Retinal pigment epithelial cell (primary cell): ENCODE measurements around the gene GALNT17.

Experiments
- DNase-seq: peaks from one replicate; pipeline ENCODE4 v3.0.0-alpha.2; 2010; ENCODE audit warnings: low read depth
- H3K4me3 ChIP-seq: 2 replicates; pipeline ENCODE4 v1.5.1; 2011; ENCODE audit warnings: mild to moderate bottlenecking, low read length, control low read depth, moderate library complexity
- TF ChIP-seq, protein P1 (sequence below): conservative IDR thresholded peaks from 2 replicates; pipeline ENCODE4 v1.5.1; 2011; ENCODE audit warnings: low read depth, low read length, control low read depth, inconsistent platforms

Gene GALNT17

DNA sequence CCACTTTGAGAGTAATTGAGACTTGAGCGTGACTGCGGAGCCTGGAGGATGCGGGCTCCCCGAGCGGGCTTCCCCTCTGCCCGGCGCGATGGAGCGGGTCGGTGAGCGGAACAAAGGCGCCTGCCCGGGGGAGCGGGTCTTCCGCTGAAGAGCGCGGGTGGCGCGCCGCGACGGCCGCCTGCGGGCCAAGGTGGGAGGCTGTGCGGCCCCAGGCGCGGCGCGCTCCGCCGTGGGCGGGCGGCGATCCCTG lies at the start of gene GALNT17:
GALNT17 (plus strand) TSS at position 18 of the 250 bp plus-strand sequence.
- no peak for DNase-seq
- TF ChIP-seq, protein P1, sequence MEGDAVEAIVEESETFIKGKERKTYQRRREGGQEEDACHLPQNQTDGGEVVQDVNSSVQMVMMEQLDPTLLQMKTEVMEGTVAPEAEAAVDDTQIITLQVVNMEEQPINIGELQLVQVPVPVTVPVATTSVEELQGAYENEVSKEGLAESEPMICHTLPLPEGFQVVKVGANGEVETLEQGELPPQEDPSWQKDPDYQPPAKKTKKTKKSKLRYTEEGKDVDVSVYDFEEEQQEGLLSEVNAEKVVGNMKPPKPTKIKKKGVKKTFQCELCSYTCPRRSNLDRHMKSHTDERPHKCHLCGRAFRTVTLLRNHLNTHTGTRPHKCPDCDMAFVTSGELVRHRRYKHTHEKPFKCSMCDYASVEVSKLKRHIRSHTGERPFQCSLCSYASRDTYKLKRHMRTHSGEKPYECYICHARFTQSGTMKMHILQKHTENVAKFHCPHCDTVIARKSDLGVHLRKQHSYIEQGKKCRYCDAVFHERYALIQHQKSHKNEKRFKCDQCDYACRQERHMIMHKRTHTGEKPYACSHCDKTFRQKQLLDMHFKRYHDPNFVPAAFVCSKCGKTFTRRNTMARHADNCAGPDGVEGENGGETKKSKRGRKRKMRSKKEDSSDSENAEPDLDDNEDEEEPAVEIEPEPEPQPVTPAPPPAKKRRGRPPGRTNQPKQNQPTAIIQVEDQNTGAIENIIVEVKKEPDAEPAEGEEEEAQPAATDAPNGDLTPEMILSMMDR: no peak
- peak within 1 kb of the TSS; percentile 22 for H3K4me3 ChIP-seq

DNA sequence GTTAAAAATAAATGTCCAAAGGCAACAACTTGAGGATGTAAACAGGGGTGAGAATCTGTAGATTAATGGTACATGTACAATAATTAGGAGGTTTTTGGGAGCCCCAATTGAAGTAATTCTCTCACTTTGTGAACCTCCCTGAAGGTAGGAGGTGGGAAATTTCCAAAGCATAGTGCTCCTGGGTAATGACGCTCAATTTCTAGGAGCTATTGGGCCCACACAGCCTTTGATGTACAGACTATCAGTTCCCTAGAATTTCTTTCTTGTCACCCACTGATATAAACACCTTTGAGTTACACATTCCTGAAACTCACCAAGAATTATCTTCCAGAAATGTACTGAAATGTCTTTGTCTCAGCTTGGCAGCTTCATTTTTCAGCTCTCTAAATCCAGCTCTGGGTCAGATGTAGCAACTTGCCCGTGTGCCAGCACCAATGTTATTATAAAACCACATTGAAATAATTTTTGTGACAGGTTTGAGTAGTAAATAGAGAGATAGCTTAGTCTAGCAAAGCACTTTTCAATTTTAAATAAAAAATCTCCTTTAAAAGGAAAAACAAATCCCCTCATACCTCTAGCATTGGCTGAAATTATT lies 36.6 kb upstream of the GALNT17 start:
- DNase-seq: no peak
- H3K4me3 ChIP-seq: no peak overlapping the region
- TF ChIP-seq, protein P1: no peak

DNA sequence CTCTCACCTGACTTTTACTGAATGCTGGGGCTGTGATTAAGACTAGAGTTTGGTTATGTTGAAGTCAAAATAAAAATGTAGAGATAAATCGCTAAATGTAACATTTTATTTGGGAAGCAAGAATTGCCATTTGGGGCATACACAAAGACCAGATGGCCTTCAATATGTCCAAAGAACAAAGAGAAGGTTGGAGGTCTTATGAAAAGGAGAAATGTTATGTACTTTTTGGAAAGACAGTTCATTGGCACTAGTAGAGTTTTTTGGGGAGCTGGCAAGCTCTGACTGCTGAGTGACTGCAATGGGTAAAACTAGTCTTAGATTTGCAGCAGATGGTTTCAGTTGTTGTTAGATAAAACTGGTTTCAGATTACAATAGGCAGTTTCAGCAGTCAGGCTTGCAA lies 35.6 kb upstream of the GALNT17 start:
- no peak for DNase-seq
- H3K4me3 ChIP-seq: no peak overlapping the region
- TF ChIP-seq, protein P1: no peak

DNA sequence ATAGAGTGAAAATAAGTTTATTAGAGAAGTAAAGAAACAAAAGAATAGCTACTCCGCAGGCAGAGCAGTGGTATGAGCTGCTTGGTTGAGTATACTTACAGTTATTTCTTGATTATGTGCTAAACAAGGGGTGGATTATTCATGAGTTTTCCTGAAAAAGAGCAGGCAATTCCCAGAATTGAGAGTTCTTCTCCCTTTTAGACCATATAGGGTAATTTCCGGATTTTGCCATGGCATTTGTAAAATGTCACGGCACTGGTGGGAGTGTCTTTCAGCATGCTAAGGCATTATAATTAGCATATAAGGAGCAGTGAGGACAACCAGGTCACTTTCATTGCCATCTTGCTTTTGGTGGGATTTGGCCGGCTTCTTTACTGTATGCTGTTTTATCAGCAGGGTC lies 25.7 kb upstream of the GALNT17 start:
- TF ChIP-seq, protein P1: no peak
- DNase-seq: no peak
- no peak overlapping the region for H3K4me3 ChIP-seq

DNA sequence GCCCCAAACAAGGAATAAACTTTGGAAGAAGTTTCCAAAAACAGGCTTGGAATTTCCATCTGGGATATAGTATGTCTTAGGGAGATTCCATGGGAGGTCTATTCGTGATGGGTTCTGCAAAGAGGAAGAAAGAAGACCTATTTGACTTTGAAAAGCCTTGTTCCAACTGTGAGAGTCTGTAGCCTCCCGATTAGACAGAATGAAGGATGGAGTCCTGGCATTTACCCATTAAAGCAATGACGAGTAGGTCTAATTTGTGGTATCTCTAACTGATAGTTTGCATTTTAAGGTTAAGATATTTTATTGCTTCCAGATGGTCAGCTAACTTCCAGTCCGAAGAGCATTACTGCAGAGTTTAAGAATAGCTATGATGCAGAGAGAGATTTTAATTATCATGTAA lies 19.5 kb upstream of the GALNT17 start:
- TF ChIP-seq, protein P1: no peak
- H3K4me3 ChIP-seq: no peak overlapping the region
- no peak for DNase-seq

DNA sequence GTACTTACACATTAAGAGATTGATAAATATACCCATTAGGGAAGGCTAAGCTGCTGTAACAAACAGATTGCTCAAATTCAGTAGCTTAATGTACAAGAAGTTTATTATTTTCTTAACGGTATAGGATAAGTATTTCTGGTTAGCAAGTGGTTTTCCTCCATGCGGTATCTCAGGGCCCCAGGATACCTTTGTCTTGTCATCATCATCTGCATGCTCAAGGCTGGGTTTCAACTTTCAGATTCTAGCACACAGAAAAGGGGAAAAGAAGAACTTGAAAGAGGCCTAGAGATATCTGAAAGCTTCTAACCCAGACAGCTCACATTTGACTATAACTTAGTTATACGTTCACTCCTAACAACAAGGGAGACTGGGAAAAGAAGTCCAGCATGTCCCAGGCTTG lies 11.8 kb upstream of the GALNT17 start:
- H3K4me3 ChIP-seq: no peak overlapping the region
- no peak for DNase-seq
- TF ChIP-seq, protein P1: no peak

DNA sequence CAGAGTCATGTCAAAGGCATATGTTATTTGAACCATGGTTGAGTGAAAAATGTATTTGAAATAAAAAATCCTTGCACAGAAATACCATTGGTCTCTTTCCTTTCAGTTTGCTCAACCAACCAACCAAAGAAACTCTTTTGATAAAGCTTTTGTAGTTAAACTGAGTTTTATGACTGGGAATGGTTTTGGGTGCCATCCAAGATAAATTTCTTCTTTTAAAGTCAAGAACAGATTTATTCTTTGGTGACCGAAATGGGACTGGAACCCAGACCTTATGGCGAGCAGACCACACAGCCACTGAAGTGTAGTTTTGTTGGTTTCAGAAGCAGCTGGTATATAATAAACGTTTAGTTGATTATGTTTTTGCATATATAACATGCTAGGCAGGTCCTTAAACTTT lies 2.8 kb upstream of the GALNT17 start:
- DNase-seq: no peak
- TF ChIP-seq, protein P1: no peak
- no peak overlapping the region for H3K4me3 ChIP-seq
